ENCODE results near the gene BMS1.
"Not testable (repeated sequence)": the region's sequence is repeated elsewhere in the genome, so short reads cannot be mapped to it uniquely, and the experiment has no call there.

The BMS1 gene

DNA sequence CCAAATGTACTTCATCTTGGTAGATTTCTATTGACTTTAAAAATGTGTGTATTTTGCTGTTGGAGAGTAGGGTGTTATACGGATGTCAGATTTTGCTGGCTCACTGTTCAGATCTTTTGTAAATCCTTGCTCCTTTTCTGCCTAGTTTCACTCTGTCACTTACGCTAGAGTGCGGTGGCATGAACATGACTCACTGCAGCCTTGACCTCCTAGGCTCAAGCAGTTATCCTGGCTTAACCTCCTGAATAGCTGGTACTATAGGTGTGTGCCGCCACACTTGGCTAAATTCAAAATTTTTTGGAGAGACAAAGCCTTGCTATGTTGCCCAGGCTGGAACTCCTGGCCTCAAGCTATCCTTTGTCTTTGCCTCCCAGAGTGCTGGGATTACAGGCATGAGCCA lies 29.4 kb downstream of the BMS1 start:
- H3F3A ChIP-seq (ENCODE audit: insufficient read depth, low read length), result no peaks in the 10 kb centered on the region
- H3K36me3 ChIP-seq (ENCODE audit: insufficient read depth, low read length), result peaks cover 68% of the 10 kb centered on the region
- no peaks in the 10 kb centered on the region for H4K20me1 ChIP-seq (ENCODE audit: insufficient read depth, low read length)
- H3K27me3 ChIP-seq (ENCODE audit: insufficient read depth, low read length), result no peaks in the 10 kb centered on the region
- H3K4me2 ChIP-seq (ENCODE audit: low read length), result no peak overlapping the region
- H3K4me1 ChIP-seq (ENCODE audit: insufficient read depth, low read length, severe bottlenecking), result no peaks in the 10 kb centered on the region
- no peak overlapping the region for H3K4me3 ChIP-seq (ENCODE audit: low read depth, low read length, poor library complexity, severe bottlenecking)
- H3K9me2 ChIP-seq (ENCODE audit: low read depth, low read length), result no peaks in the 10 kb centered on the region
- no peak overlapping the region for H2AFZ ChIP-seq (ENCODE audit: low read length)
- no peak overlapping the region for H3K27ac ChIP-seq (ENCODE audit: low read depth, low read length, poor library complexity, severe bottlenecking)
- H3K9ac ChIP-seq (ENCODE audit: low read length), result no peak overlapping the region
- no peaks in the 10 kb centered on the region for H3K9me3 ChIP-seq (ENCODE audit: low read length)
- TF ChIP-seq EZH2 (IDR thresholded peaks at IDR 0.05; ENCODE audit: borderline replicate concordance, low read length), result no peak
- TF ChIP-seq, protein P1, sequence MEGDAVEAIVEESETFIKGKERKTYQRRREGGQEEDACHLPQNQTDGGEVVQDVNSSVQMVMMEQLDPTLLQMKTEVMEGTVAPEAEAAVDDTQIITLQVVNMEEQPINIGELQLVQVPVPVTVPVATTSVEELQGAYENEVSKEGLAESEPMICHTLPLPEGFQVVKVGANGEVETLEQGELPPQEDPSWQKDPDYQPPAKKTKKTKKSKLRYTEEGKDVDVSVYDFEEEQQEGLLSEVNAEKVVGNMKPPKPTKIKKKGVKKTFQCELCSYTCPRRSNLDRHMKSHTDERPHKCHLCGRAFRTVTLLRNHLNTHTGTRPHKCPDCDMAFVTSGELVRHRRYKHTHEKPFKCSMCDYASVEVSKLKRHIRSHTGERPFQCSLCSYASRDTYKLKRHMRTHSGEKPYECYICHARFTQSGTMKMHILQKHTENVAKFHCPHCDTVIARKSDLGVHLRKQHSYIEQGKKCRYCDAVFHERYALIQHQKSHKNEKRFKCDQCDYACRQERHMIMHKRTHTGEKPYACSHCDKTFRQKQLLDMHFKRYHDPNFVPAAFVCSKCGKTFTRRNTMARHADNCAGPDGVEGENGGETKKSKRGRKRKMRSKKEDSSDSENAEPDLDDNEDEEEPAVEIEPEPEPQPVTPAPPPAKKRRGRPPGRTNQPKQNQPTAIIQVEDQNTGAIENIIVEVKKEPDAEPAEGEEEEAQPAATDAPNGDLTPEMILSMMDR (IDR thresholded peaks at IDR 0.05; ENCODE audit: low read length), result no peak
- H3K79me2 ChIP-seq (ENCODE audit: insufficient read depth, low read length), result no peaks in the 10 kb centered on the region; the same call in 1 of the 2 replicates

DNA sequence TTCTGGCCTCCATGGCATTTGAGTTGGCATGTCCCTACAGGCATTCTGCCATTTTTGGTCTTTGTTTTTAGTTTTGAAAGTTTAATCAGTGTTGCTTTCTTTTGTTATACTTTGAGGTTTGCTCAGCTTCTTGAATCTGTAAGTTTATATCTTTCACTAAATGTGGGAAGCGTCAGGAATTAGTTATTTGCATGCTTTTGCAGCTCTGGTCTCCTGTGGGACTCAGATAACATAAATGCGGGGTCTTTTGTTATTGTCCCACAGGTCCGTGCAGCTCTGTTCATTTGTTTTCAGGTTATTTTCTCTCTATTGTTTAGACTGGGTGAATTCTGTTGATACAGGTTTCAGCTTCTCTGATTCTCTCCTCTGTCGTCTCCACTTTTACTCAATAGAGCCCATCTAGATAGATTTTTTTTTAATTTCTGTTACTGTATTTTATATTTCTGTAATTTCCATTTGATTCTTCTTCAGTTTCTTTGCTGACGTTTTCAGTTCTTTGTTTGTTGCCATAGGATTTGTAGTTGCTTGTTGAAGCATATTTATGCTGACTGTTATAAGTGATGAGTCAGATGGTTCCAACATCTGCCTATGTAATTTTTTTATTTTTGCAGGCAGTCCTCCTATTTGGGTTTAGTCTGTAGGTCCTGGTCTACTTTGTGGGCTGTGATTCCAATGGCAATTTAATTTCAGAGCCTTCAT lies 31.5 kb downstream of the BMS1 start:
- not testable (repeated sequence) for H2AFZ ChIP-seq (ENCODE audit: low read length); H3K9ac ChIP-seq (ENCODE audit: low read length); H3K27me3 ChIP-seq (ENCODE audit: insufficient read depth, low read length); H3K27ac ChIP-seq (ENCODE audit: low read depth, low read length, poor library complexity, severe bottlenecking); H3K9me2 ChIP-seq (ENCODE audit: low read depth, low read length); H3K4me3 ChIP-seq (ENCODE audit: low read depth, low read length, poor library complexity, severe bottlenecking); H3K79me2 ChIP-seq (ENCODE audit: insufficient read depth, low read length); H3F3A ChIP-seq (ENCODE audit: insufficient read depth, low read length); H3K4me2 ChIP-seq (ENCODE audit: low read length); H3K9me3 ChIP-seq (ENCODE audit: low read length); H3K4me1 ChIP-seq (ENCODE audit: insufficient read depth, low read length, severe bottlenecking); H4K20me1 ChIP-seq (ENCODE audit: insufficient read depth, low read length)
- H3K36me3 ChIP-seq (ENCODE audit: insufficient read depth, low read length), result peaks cover 76% of the 10 kb centered on the region

DNA sequence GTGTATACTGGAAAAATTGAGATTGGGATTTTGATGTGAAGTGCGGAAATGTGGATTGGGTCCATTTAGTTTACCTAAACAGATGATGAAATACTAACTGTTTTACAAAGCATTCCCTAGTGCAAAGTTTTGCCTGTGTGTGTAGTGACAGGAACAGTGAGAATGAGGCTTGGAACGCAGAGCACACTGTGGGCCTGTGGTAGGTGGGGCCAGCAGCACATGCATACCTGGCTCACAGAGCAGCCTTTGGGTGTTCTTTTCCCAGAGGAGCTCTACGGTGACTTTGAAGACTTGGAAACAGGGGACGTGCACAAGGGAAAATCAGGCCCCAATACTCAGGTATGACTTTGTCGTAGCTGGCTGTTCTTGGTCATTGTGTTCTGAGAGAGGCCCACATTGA lies 33.7 kb downstream of the BMS1 start:
- not testable (repeated sequence) for H3K27me3 ChIP-seq (ENCODE audit: insufficient read depth, low read length); H3K4me3 ChIP-seq (ENCODE audit: low read depth, low read length, poor library complexity, severe bottlenecking); H3K9me2 ChIP-seq (ENCODE audit: low read depth, low read length); H2AFZ ChIP-seq (ENCODE audit: low read length); H3K79me2 ChIP-seq (ENCODE audit: insufficient read depth, low read length); H3K4me2 ChIP-seq (ENCODE audit: low read length); H3K9me3 ChIP-seq (ENCODE audit: low read length); H3F3A ChIP-seq (ENCODE audit: insufficient read depth, low read length); H4K20me1 ChIP-seq (ENCODE audit: insufficient read depth, low read length); H3K9ac ChIP-seq (ENCODE audit: low read length); H3K4me1 ChIP-seq (ENCODE audit: insufficient read depth, low read length, severe bottlenecking); H3K27ac ChIP-seq (ENCODE audit: low read depth, low read length, poor library complexity, severe bottlenecking)
- peaks cover 72% of the 10 kb centered on the region for H3K36me3 ChIP-seq (ENCODE audit: insufficient read depth, low read length)

DNA sequence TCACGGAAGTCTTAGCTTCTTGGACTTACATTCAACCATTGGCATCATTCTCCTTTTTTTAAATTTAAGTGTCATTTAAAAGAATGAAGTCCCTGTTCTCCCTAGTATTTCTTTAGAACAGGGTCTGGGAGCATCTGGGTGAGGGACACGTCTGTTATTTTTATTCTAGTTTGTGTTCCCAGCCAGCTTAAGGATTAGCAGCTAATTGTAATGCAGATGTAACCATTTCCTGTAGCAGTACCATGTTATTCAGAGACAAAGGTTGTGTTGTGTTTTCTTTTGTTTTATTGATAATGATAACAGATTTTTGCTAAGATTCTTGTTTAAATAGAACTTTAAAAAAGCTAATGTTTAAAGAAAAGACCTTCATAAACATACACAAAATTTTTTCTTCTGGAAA lies 34.3 kb downstream of the BMS1 start:
- Histone ChIP-seq H2AFZ (ENCODE audit: low read length) (no peak overlapping the region), H3F3A (ENCODE audit: insufficient read depth, low read length) (no peaks in the 10 kb centered on the region), H3K27me3 (ENCODE audit: insufficient read depth, low read length) (no peaks in the 10 kb centered on the region), H3K79me2 (ENCODE audit: insufficient read depth, low read length) (no peaks in the 10 kb centered on the region; the same call in 1 of the 2 replicates), H3K9ac (ENCODE audit: low read length) (no peak overlapping the region), H3K4me2 (ENCODE audit: low read length) (no peak overlapping the region), H3K4me1 (ENCODE audit: insufficient read depth, low read length, severe bottlenecking) (no peaks in the 10 kb centered on the region), H3K27ac (ENCODE audit: low read depth, low read length, poor library complexity, severe bottlenecking) (no peak overlapping the region), H3K9me3 (ENCODE audit: low read length) (no peaks in the 10 kb centered on the region), H3K9me2 (ENCODE audit: low read depth, low read length) (no peaks in the 10 kb centered on the region), H3K4me3 (ENCODE audit: low read depth, low read length, poor library complexity, severe bottlenecking) (no peak overlapping the region), H4K20me1 (ENCODE audit: insufficient read depth, low read length) (no peaks in the 10 kb centered on the region), H3K36me3 (ENCODE audit: insufficient read depth, low read length) (peaks cover 69% of the 10 kb centered on the region)
- TF ChIP-seq, protein P1 (IDR thresholded peaks at IDR 0.05; ENCODE audit: low read length), result no peak
- TF ChIP-seq EZH2 (IDR thresholded peaks at IDR 0.05; ENCODE audit: borderline replicate concordance, low read length), result no peak

DNA sequence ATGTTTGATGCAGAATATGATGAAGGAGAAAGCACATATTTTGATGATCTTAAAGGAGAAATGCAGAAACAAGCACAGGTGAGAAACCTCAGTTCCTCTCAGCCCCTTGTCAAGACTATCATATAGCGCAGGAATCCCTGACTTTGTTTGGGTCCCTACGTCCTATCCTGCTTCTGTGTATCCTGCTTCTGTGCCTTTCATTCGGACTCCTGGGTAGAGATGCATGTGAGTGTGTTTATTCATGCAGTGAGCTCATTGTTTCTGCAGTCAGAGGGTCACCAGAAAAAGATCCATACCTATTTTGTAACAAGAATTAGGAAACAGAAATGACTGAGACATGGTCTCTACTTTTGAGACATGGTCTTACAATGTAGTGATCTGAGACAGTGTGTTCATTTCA lies 34.8 kb downstream of the BMS1 start:
- H3K27ac ChIP-seq (ENCODE audit: low read depth, low read length, poor library complexity, severe bottlenecking), result not testable (repeated sequence)

DNA sequence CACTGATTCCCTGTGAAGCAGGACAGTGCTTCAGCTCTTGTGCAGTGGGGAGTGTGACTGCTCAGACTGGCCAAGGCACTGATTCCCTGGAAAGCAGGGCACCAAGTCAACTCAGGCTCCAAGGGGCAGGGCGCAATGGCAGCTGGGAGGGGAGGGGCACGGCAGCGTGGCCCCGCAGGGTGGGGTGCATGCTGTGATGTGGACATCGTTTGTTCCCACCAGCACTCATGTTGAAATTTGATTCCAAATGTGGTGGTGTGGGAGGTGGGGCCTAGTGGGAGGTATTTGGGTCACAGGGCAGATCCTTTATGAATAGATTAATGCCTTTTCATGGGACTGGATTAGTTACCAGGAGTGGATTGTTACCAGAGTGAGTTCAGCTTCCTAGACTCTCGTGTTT lies 44.2 kb downstream of the BMS1 start:
- H3K9me2 ChIP-seq (ENCODE audit: low read depth, low read length); H2AFZ ChIP-seq (ENCODE audit: low read length); H3K4me3 ChIP-seq (ENCODE audit: low read depth, low read length, poor library complexity, severe bottlenecking); H3K79me2 ChIP-seq (ENCODE audit: insufficient read depth, low read length); H3K4me1 ChIP-seq (ENCODE audit: insufficient read depth, low read length, severe bottlenecking); H4K20me1 ChIP-seq (ENCODE audit: insufficient read depth, low read length); H3K27me3 ChIP-seq (ENCODE audit: insufficient read depth, low read length); H3K27ac ChIP-seq (ENCODE audit: low read depth, low read length, poor library complexity, severe bottlenecking); H3K4me2 ChIP-seq (ENCODE audit: low read length); H3K9ac ChIP-seq (ENCODE audit: low read length); H3F3A ChIP-seq (ENCODE audit: insufficient read depth, low read length); H3K9me3 ChIP-seq (ENCODE audit: low read length): not testable (repeated sequence)
- H3K36me3 ChIP-seq (ENCODE audit: insufficient read depth, low read length), result peaks cover 74% of the 10 kb centered on the region

More for the DNA sequence above, 34.8 kb downstream of the BMS1 start:
- H3K36me3 ChIP-seq (ENCODE audit: insufficient read depth, low read length), result peaks cover 67% of the 10 kb centered on the region
- H3K27me3 ChIP-seq (ENCODE audit: insufficient read depth, low read length); H3K4me1 ChIP-seq (ENCODE audit: insufficient read depth, low read length, severe bottlenecking); H4K20me1 ChIP-seq (ENCODE audit: insufficient read depth, low read length); H3K9ac ChIP-seq (ENCODE audit: low read length); H3K9me3 ChIP-seq (ENCODE audit: low read length); H3K4me2 ChIP-seq (ENCODE audit: low read length); H3K9me2 ChIP-seq (ENCODE audit: low read depth, low read length); H3K79me2 ChIP-seq (ENCODE audit: insufficient read depth, low read length); H3F3A ChIP-seq (ENCODE audit: insufficient read depth, low read length); H3K4me3 ChIP-seq (ENCODE audit: low read depth, low read length, poor library complexity, severe bottlenecking); H2AFZ ChIP-seq (ENCODE audit: low read length): not testable (repeated sequence)

All from OCI-LY1 (cell line).